UCSD-AML1 (cell line): ENCODE results near the gene KIF5C.

Source experiments
- DNase-seq: peaks from one replicate; lab custom pipeline; 2025; ENCODE audit not compliant: unreplicated experiment; lab: John Stamatoyannopoulos, UW

Gene KIF5C

DNA sequence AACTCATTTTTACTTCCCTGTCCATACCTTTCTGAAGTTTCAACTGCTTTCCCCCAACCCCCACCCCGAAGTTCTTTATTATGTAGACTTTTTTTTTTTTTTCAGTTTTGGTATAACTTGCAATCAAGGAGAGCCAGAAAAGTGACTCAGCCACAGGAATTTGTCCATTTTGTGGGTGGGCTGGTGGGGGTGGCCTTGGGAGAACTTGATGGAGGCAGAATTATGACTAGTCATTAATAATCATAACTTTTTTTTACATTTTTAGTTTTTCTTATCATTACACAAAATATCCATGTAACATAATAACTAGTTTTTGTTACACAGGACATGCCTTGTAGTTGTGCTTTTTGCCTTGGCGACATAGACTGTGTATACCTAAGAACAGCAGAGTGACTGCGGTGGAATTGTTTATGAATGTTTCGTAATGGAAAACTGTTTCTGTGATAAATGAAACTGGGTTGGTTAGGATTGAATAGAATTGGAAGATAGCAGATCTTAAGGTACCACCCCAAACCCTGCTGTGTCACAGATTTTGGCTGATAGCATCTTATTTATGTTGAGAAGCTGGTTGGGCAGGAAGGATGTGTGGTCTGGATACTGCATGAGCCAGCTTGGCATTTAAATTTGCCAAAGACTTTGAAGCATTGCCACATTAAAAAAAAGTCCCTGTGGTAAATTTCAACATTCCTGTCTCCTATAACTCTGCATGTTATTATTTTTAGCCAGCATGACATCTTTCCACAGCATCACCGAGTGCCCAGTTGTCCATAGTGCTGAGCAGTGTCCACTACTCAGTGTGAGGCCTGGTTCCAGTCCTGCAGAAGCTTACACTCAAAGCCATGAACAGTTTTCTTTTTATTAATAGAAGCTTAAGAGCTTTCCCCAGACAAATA, 194.2 kb downstream of the KIF5C start:
- no peak for DNase-seq

DNA sequence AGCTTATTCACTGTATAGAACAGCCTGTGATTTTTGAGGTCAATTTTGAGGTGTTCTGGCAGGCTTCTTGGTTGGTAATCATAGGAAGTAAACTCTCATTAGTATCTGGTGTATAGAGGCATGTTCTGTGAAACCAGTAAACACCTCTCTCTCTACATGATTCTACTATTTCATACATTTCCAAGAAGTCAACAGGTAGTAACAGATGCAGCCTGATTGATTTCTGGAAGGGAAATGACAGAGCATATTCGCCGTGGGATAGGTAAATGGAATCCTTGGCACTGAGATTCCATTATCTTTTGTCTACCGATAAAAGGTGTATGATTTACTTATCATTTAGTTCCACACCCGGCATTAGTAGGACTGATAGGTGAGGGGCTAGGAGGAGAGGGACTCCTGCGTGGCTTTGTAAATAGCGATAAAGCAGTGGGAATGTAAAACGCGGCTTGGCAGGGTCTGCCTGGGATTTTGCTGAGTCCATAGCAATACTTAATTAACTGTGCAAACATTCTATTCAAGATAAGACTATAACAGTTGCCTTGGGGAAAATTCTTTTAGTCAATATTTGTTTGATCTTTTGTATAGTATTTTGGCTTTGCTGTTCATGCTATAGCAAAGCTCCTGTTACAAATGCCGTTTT, 195.8 kb downstream of the KIF5C start:
- DNase-seq: no peak

DNA sequence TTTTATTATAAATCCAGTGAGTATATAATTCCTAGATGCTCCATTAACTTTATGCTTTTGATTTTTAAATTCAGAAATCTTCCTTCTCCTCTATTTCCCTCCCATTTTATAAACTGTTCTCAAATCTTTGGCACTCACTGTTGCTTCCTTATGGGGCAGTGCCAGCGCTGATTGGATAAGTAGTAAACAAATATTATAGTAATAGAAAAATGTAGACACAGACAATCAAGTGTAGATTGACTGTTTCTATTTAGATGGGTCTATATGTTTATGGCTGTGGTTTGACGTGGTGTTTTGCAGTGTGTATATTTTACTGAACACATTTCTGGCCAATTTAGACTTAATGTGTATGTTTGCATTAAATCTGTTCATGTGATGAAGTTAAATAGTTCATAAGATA, 200.1 kb downstream of the KIF5C start:
- no peak for DNase-seq

DNA sequence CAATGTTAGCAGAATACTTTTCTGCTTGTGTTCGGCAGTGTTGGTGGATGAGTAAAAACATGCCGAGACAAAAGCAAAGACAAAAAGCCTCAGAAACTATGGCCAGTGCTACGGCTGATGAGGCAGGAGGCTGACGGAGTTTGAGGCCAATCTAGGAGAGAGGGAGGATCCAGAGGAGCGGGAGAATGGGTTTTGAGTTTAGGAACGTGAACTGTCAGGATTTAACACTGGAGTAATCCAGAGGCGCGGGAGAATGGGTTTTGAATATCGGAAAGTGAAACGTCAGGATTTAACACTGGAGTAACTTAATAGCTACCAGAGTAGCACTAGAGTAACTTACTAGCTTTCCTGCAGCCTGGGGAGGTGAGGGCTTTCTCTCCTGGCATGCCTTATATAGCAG, 200.8 kb downstream of the KIF5C start:
- no peak for DNase-seq
